PFSK-1 (cell line): ENCODE measurements around the gene AMDHD2.
A peak's percentile ranks its signal among the peaks of the same experiment; 100 is the strongest.

Source experiments
- FOXP2 ChIP-seq: optimal IDR thresholded peaks from 2 replicates; pipeline ENCODE3; 2011; ENCODE audit warnings: borderline replicate concordance, control low read depth, inconsistent platforms; ENCODE audit not compliant: insufficient read depth; ENCODE audit errors: extremely low read length, extremely low read depth
- POLR2AphosphoS5 ChIP-seq: IDR thresholded peaks from 2 replicates; pipeline ENCODE4 v1.6.1; 2012; ENCODE audit warnings: low read depth, mild to moderate bottlenecking, control low read depth, low read length, moderate library complexity
- REST ChIP-seq, 2 experiments: IDR thresholded peaks; 2 replicates each; pipeline versions ENCODE4 v1.6.1 to v1.8.0; 2011 to 2012; ENCODE audit warnings: low read depth in 2 of 2, low read length in 2 of 2, control low read depth in 1 of 2, inconsistent platforms in 1 of 2, mild to moderate bottlenecking in 1 of 2, moderate library complexity in 1 of 2; ENCODE audit not compliant: insufficient read depth in 1 of 2
- SIN3A ChIP-seq: IDR thresholded peaks from 2 replicates; pipeline ENCODE4 v1.6.1; 2012; ENCODE audit warnings: mild to moderate bottlenecking, low read length, moderate library complexity, borderline replicate concordance; ENCODE audit not compliant: insufficient read depth
- TAF1 ChIP-seq: IDR thresholded peaks from 2 replicates; pipeline ENCODE4 v1.6.1; 2012; ENCODE audit warnings: low read length, control low read depth, borderline replicate concordance; ENCODE audit not compliant: insufficient read depth

The AMDHD2 gene

GRCh38 chr16:2531371-2531695, 11.2 kb downstream of the AMDHD2 start, which contains the start of gene CEMP1:
TSS of gene CEMP1 (minus strand) at chr16:2531408. CDS start at chr16:2531073, 335 bp downstream.
- TF ChIP-seq SIN3A (no peak), TAF1 (no peak), FOXP2 (no peak), POLR2AphosphoS5 (no peak), REST (IDR thresholded peaks at IDR 0.05; ENCODE audit: insufficient read depth in 1 of 2, low read depth in 2 of 2, low read length in 2 of 2) (no peak)

- TF ChIP-seq TAF1 (no peak), FOXP2 (peak; percentile 78), SIN3A (no peak), REST (IDR thresholded peaks at IDR 0.05; ENCODE audit: insufficient read depth in 1 of 2, low read depth in 2 of 2, low read length in 2 of 2) (no peak), POLR2AphosphoS5 (peak; percentile 84)
These were observed 11.7 kb downstream of the AMDHD2 start for GRCh38 chr16:2531696-2532493.

GRCh38 chr16:2532494-2533141, 12.4 kb downstream of the AMDHD2 start:
- no peak for TF ChIP-seq REST (IDR thresholded peaks at IDR 0.05; ENCODE audit: insufficient read depth in 1 of 2, low read depth in 2 of 2, low read length in 2 of 2)
- no peak for TF ChIP-seq SIN3A
- no peak for TF ChIP-seq FOXP2
- no peak for TF ChIP-seq TAF1
- no peak for TF ChIP-seq POLR2AphosphoS5

- no peak for TF ChIP-seq SIN3A
- TF ChIP-seq REST (IDR thresholded peaks at IDR 0.05; ENCODE audit: insufficient read depth in 1 of 2, low read depth in 2 of 2, low read length in 2 of 2): no peak
- TF ChIP-seq TAF1: no peak
- TF ChIP-seq POLR2AphosphoS5: no peak
- TF ChIP-seq FOXP2: no peak
These were observed 13.7 kb downstream of the AMDHD2 start for GRCh38 chr16:2533912-2534311.
